ENCODE results near the gene PIK3CD. TPM values are rescaled to one million over a fixed set of nuclear protein-coding genes. Genes with fewer than 3 reads are reported as not detected.

Gene PIK3CD
- polyA plus RNA-seq, 1 donor from 2014 or later = 4.2 TPM

DNA sequence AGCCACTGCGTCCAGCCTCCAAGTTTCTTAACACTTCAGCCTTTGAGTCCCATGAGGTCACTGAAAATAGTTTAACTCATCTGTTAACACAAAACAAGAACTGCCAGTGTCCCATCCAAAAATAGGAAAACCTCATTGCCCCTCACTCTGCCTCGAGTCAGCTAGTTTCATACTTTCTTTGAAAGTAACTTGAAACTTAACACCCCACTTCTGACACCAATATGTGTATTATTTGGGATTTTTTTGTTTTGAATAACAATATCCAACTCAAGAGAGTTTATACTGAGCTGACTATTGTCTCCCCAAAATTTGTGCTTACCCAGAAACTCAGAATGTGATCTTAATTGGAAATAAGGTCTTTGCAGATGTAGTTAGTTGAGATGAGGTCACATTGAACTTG, 16.9 kb upstream of the PIK3CD start:
- Histone ChIP-seq H2AFZ (ENCODE audit: low read depth, low read length) (no peak overlapping the region), H3F3A (ENCODE audit: insufficient read depth, low read length, poor library complexity, severe bottlenecking) (no peaks in the 10 kb centered on the region), H3K9ac (ENCODE audit: low read length) (no peak overlapping the region), H3K4me3 (ENCODE audit: low read length) (no peak overlapping the region), H3K9me2 (ENCODE audit: insufficient read depth, low read length) (no peaks in the 10 kb centered on the region), H4K20me1 (ENCODE audit: insufficient read depth) (no peaks in the 10 kb centered on the region), H3K27ac (ENCODE audit: low read length) (no peak overlapping the region), H3K27me3 (ENCODE audit: insufficient read depth, low read depth, low read length) (no peaks in the 10 kb centered on the region), H3K79me2 (replicated peaks; ENCODE audit: insufficient read depth, low read length) (no peaks in the 10 kb centered on the region), H3K9me3 (ENCODE audit: low read length) (no peaks in the 10 kb centered on the region), H3K4me2 (ENCODE audit: low read length) (no peak overlapping the region), H3K36me3 (ENCODE audit: insufficient read depth, low read length) (no peaks in the 10 kb centered on the region)
- TF ChIP-seq POLR2AphosphoS5 (IDR thresholded peaks at IDR 0.05) = no peak

DNA sequence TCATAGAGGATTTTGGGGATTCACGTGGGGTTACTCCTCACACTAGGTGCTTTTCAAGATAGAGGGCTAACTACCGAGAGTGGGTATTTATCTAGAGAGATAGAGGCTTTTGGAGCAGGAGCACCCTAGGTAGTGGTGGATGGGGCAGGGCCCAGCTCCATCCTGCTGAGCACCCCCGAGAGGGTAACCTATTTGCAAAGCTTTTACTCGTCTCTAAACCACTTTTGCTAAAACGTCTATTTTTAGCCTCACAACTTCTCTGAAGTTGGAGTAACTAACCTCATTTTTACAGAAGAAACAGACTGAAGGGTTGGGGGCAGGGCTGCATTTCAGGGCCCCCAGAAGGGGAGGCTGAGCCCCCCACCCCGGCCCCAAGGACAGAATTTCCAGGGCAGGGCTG, 12.3 kb upstream of the PIK3CD start:
- no peaks in the 10 kb centered on the region for H3K27me3 ChIP-seq (ENCODE audit: insufficient read depth, low read depth, low read length)
- H3F3A ChIP-seq (ENCODE audit: insufficient read depth, low read length, poor library complexity, severe bottlenecking) = no peaks in the 10 kb centered on the region
- H3K36me3 ChIP-seq (ENCODE audit: insufficient read depth, low read length) = no peaks in the 10 kb centered on the region
- no peaks in the 10 kb centered on the region for H4K20me1 ChIP-seq (ENCODE audit: insufficient read depth)
- H3K9ac ChIP-seq (ENCODE audit: low read length) = no peak overlapping the region
- H3K4me2 ChIP-seq (ENCODE audit: low read length) = no peak overlapping the region
- H3K27ac ChIP-seq (ENCODE audit: low read length) = no peak overlapping the region
- no peak overlapping the region for H2AFZ ChIP-seq (ENCODE audit: low read depth, low read length)
- H3K9me2 ChIP-seq (ENCODE audit: insufficient read depth, low read length) = no peaks in the 10 kb centered on the region
- no peak for TF ChIP-seq RAD21 (conservative IDR thresholded peaks at IDR 0.05)
- no peaks in the 10 kb centered on the region for H3K9me3 ChIP-seq (ENCODE audit: low read length)
- no peaks in the 10 kb centered on the region for H3K79me2 ChIP-seq (replicated peaks; ENCODE audit: insufficient read depth, low read length)
- no peak overlapping the region for H3K4me3 ChIP-seq (ENCODE audit: low read length)

DNA sequence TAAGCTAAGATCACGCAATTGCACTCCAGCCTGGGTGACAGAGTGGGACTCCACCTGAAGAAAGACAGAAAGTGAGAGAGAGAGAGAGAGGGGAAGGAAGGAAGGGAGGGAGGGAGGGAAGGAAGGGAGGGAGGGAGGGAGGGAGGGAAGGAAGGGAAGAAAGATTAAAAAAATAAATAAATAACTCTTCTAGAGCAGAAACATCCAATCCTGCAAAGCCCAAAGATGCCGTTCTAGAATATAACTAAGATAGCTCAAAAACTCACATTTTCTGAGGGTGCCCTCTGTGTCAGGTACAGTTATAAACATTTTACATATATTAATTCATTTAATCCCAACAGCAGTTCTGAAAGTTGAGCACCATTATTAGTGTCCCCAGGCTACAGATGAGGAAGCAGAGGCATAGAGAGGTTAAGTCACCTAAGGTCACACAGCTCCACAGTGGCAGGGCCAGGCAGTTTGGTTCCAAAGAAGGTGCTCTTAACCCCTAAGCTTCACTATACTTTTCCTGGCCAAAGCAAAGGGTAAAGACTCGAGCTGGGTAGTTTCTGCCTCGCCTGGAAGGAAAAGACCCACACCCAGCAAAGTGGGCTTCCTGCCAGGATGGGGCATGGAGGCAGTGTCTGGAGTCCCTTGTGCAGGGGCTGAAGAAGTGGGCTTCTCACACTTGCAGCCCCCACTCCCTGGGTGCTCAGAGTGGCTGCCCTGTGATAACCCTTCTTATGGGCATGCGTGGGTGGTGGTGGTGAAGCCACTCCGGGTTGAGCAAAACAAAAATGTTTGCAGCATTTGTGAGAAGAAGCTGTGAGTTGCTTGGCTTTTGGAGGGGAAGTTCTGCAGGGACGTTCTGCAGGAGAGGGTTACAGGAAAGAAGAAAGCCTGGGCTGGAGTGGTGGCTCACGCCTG, 7.9 kb upstream of the PIK3CD start:
- Histone ChIP-seq H3K79me2 (replicated peaks; ENCODE audit: insufficient read depth, low read length) (no peaks in the 10 kb centered on the region), H3F3A (ENCODE audit: insufficient read depth, low read length, poor library complexity, severe bottlenecking) (no peaks in the 10 kb centered on the region), H4K20me1 (ENCODE audit: insufficient read depth) (no peaks in the 10 kb centered on the region), H3K27me3 (ENCODE audit: insufficient read depth, low read depth, low read length) (no peaks in the 10 kb centered on the region), H3K36me3 (ENCODE audit: insufficient read depth, low read length) (no peaks in the 10 kb centered on the region), H3K4me2 (ENCODE audit: low read length) (no peak overlapping the region), H3K9me2 (ENCODE audit: insufficient read depth, low read length) (no peaks in the 10 kb centered on the region), H3K27ac (ENCODE audit: low read length) (no peak overlapping the region), H3K4me3 (ENCODE audit: low read length) (no peak overlapping the region), H3K9me3 (ENCODE audit: low read length) (no peaks in the 10 kb centered on the region), H3K9ac (ENCODE audit: low read length) (no peak overlapping the region), H2AFZ (ENCODE audit: low read depth, low read length) (no peak overlapping the region)
- TF ChIP-seq EP300 (conservative IDR thresholded peaks at IDR 0.05; ENCODE audit: poor library complexity, severe bottlenecking) = no peak
- TF ChIP-seq EZH2 (IDR thresholded peaks at IDR 0.05; ENCODE audit: borderline replicate concordance, insufficient read depth, low read length, poor library complexity, severe bottlenecking) = no peak
- no peak for TF ChIP-seq RAD21 (conservative IDR thresholded peaks at IDR 0.05)
- TF ChIP-seq POLR2AphosphoS5 (IDR thresholded peaks at IDR 0.05) = no peak

DNA sequence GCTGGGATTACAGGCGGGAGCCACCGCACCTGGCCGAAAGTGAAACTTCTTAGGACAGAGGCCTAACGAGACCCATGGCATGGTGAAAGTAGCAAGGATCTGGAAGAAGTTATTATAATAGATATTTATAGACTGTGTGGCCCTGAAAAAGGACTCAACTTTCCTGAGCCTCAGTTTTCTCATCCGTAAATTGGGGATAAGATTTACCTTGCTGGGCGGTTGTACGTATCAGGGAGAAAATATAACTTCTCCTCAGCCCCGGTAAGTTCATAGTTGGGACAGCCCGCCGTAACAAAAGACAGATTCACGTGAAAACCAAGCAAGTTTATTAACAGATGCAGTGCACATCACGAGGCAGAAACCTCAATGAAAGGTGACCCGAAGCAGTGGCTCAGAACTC, 5.5 kb upstream of the PIK3CD start:
- no peak overlapping the region for H2AFZ ChIP-seq (ENCODE audit: low read depth, low read length)
- no peaks in the 10 kb centered on the region for H3F3A ChIP-seq (ENCODE audit: insufficient read depth, low read length, poor library complexity, severe bottlenecking)
- H3K4me2 ChIP-seq (ENCODE audit: low read length) = no peak overlapping the region
- no peaks in the 10 kb centered on the region for H4K20me1 ChIP-seq (ENCODE audit: insufficient read depth)
- no peaks in the 10 kb centered on the region for H3K79me2 ChIP-seq (replicated peaks; ENCODE audit: insufficient read depth, low read length)
- peaks cover 10% of the 10 kb centered on the region for H3K27me3 ChIP-seq (ENCODE audit: insufficient read depth, low read depth, low read length)
- TF ChIP-seq MXI1 (conservative IDR thresholded peaks at IDR 0.05; ENCODE audit: poor library complexity, severe bottlenecking) = no peak
- H3K36me3 ChIP-seq (ENCODE audit: insufficient read depth, low read length) = no peaks in the 10 kb centered on the region
- no peaks in the 10 kb centered on the region for H3K9me2 ChIP-seq (ENCODE audit: insufficient read depth, low read length)
- no peaks in the 10 kb centered on the region for H3K9me3 ChIP-seq (ENCODE audit: low read length)
- H3K27ac ChIP-seq (ENCODE audit: low read length) = no peak overlapping the region
- H3K4me3 ChIP-seq (ENCODE audit: low read length) = no peak overlapping the region
- H3K9ac ChIP-seq (ENCODE audit: low read length) = no peak overlapping the region
